Measurements from ENCODE around the gene OR8B8.
"Not testable (repeated sequence)": the region's sequence is repeated elsewhere in the genome, so short reads cannot be mapped to it uniquely, and the experiment has no call there.

The OR8B8 gene

DNA sequence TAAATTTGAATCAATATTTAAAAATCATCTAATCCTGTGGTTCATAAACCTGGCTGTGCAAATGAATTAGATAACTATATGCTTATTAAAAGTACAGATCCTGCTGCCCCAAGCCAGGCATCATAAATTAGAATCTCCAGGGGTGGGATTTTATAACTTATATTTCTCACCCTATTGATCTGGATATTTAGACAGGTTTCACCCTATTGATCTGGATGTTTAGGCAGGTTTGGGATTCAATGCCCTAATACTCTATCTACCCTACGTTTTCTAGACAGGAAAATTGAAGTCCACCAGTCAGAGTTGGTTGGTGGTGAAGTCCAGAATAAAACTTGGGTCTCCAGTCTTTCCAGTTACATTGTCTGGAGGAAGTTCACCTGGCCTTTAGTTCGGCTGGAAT is 2.6 kb downstream of the OR8B8 start:
- in situ Hi-C loops (cut with MboI; ENCODE audit: low pct_unique_long_range_greater_than_20kb, low sequenced_read_pairs) = no loop called here
- no peak for DNase-seq

DNA sequence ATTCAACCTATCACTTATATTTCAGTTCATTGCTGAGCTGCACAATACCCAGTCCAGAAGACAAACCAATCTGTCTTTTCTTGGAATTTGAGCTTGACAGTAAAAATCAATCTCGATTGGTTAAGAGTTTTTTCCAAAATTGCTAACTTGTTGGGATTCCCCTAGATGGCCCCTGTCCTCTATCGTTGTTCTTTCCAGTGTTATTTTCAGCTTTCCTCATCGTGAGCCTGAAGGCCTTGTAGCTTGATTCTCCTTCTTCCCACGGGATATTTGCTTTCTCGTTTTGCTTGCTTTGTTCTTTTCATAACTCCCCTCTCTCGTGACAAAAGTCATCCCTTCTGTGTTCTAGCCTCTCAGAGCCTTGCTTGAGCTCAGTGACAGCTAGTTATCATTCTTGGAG is 3.1 kb downstream of the OR8B8 start:
- in situ Hi-C loops (cut with MboI; ENCODE audit: low pct_unique_long_range_greater_than_20kb, low sequenced_read_pairs) = no loop called here
- no peak for DNase-seq

DNA sequence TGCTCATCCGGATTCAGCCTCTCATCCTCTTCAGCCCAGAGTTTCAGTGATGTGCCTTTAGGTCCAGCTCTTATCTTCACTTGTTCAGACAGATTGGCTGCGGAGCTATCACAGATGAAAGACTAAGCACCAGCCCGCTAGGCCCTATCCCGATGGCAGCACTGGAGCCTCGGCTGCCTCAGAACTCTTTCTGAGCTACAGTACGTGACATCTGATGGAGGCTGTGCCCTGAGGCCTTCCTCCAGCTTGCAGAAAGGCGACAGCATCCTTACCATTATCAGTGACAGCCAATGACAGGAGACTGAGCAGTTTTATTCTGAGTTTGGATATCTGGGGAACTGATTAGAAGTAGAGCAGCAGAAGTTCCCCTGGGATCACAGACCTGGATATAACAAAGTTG is 4.0 kb downstream of the OR8B8 start:
- in situ Hi-C loops (cut with MboI; ENCODE audit: low pct_unique_long_range_greater_than_20kb, low sequenced_read_pairs) = no loop called here

DNA sequence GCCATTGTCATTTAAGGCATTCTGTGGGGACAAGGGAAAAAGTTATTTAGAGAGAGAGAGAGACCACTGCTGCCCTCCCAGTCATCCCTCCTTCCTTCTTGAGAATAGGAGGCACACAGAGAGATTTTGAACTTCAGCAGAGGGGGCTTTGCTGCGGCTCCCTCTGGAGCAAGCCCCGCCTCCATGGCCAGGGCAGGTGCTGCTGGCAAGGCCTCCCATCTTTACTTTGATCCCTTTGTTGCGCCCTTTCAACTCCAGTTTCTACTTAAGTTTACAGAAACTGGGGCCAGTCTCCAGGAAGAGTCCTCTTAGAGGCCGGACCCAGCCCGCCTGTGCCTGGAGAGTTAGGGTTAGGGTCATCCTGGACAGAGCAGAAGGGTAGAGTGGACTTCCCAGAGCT is 4.4 kb downstream of the OR8B8 start:
- DNase-seq = no peak
- in situ Hi-C loops (cut with MboI; ENCODE audit: low pct_unique_long_range_greater_than_20kb, low sequenced_read_pairs) = no loop called here

More for the DNA sequence above, 4.0 kb downstream of the OR8B8 start:
- no peak for DNase-seq

DNA sequence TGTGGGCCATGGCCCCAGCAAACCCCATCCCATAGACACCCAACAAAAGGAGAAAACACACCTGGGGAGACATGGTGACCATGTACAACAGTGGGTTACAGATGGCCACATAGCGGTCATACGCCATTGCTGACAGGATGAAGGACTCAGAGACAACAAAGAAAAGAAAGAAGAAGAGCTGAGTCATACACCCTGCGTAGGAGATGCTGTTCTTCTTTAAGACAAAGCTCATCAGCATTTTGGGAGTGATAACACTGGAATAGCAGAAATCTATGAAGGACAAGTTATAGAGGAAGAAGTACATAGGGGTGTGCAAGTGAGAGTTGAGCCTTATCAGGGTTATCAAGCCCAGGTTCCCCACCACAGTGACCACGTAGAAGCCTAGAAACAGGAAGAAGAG is 4.9 kb downstream of the OR8B8 start:
- in situ Hi-C loops (cut with MboI; ENCODE audit: low pct_unique_long_range_greater_than_20kb, low sequenced_read_pairs) = no loop called here
- DNase-seq = no peak

DNA sequence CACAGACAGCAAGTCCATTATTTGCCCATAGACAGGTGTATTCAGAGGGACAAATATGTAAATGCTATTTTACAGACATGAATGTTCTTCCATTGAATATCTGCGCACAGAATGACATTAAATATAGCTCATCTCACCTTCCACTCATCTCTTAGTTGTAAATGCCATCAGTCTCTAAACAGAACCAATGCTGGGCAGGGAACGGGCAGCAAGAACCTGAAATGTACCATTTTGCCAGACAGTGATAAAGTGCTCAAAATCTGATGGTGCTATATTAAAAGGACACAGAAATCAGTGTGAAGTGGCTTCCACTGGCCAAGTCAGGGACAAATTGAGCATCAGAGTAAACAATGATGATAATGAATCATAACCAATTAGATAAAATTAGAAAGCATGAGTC is 10.8 kb downstream of the OR8B8 start:
- no peak for DNase-seq
- in situ Hi-C loops (cut with MboI; ENCODE audit: low pct_unique_long_range_greater_than_20kb, low sequenced_read_pairs) = no loop called here

DNA sequence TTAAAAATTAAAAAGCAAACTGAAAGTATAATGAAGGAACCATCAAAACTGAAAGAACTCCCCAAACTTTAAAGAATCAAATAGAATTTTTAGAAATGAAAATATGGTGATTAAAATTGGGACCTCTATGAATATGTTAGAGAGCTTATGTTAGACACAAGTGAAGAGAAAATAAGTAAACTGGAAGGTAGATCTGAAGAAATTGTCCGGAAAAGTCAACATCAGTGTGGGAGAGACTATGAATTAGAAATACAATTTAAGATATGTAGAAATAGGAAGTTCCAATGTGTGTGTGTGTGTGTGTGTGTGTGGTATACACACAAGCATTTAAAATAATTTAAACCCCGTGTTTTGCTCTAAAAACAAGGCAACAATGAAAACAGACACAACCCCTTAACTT is 15.9 kb downstream of the OR8B8 start:
- in situ Hi-C loops (cut with MboI; ENCODE audit: low pct_unique_long_range_greater_than_20kb, low sequenced_read_pairs) = no loop called here
- DNase-seq = no peak

DNA sequence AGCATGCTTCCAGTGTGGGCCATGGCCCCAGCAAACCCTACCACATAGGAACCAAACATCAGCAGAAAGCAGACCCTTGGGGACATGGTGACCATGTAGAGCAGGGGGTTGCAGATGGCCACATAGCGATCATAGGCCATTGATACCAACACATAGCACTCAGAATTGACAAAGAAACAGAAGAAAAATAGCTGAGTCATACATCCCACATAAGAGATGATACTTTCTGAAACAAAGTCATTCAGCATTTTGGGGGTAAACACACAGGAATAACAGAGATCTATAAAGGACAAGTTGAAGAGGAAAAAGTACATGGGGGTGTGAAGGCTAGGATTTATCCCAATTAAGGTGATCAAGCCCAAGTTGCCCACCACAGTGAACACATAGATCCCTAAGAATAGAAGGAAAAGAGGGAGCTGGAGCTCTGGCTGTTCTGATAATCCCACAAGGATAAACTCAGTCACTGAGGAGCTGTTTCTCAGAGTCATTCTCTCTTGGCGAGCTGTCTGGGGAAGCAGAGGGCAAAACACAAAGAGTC is 21.0 kb downstream of the OR8B8 start, which contains the start of gene OR8B4:
Gene OR8B4, minus strand, starts transcription at position 488 of the 538 bp plus-strand sequence. Its CDS starts 0 bp downstream, at position 488.
- no peak for DNase-seq
- in situ Hi-C loops (cut with MboI; ENCODE audit: low pct_unique_long_range_greater_than_20kb, low sequenced_read_pairs) = no loop called here

DNA sequence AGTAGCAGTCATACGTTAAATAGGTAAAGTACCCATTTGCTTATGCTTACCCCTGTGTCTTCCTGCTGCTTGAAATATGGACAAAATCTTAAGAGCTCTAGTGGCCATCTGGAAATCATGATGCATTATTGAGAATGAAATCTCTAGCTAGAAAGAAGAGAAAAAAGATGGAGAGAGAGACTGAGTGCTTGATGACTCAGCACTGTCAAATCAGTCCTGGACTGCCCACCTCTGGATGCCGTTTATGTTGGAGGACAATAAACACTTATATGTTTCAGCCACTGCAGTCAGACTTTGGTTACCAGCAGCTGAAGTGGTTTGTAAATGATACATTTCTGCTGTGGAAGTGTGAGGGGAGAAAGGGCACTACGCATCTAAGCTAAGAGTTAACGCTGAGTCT is 24.5 kb downstream of the OR8B8 start:
- in situ Hi-C loops (cut with MboI; ENCODE audit: low pct_unique_long_range_greater_than_20kb, low sequenced_read_pairs) = no loop called here
- DNase-seq = no peak

DNA sequence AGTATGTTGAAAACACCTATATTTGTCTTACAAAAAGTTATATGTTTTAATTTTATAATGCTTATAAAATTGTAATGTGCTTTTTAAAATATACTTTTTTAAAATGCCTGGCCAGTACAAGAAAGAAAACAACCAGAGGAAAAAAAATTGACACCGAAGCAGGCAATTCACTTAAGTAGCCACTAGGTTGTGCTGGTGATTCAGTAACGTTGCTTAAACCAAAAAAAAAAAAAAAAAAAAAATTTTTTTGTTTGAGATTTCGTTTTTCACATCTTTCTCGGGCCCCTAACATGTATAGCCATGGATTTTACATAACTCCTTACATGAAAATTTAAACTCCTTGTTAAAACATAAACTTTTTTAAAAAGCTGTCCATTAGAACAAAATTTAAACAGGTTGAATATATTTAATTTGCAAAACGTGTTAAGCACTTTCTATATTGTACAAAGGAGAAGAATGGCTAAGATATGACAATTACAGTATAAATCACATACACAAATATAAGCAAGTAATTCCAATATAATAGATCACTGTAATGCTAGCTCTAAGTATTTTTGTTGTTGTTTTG is 30.1 kb downstream of the OR8B8 start:
- peak; percentile 26 for DNase-seq
- in situ Hi-C loops (cut with MboI; ENCODE audit: low pct_unique_long_range_greater_than_20kb, low sequenced_read_pairs) = no loop called here

DNA sequence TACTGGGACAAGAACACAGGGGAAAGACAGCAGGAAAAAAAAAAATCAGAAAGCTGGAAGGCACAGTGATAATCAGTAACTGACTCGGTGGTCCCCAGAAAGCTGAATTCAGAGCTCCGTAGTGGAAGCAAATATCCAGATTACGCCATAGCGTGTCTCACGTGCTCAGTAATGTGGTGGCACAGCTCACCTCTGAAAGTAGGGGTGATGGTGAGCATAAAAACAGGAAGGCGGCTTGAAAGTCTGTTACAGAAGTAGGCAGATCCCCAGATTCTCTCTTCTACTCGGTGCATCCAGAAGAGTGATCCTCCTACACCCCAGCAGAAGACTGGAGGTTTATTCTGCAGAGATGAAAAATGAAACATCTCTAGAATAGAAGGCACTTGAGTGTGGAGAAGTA is 35.6 kb downstream of the OR8B8 start:
- in situ Hi-C loops (cut with MboI; ENCODE audit: low pct_unique_long_range_greater_than_20kb, low sequenced_read_pairs) = no loop called here

DNA sequence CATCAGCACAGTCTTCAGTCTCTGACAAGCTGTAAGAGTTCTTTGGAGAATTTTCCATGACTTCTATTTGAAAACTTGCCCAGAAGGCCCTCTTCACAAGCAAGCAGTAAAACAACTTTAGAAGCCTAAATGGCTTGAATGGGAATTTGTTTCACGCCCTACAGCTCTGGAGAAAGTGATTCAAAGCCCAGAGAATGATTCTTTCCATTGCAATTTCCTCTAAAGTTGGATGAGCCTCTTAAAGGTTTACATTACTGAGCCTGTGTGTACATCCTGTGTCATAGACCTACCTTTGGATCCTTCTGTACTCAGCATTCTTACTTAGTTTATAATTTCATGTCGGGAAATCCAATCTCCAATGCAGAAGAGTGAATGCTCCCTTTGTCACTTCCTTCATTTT is 39.9 kb downstream of the OR8B8 start:
- in situ Hi-C loops (cut with MboI; ENCODE audit: low pct_unique_long_range_greater_than_20kb, low sequenced_read_pairs) = no loop called here
- no peak for DNase-seq

More for the DNA sequence above, 35.6 kb downstream of the OR8B8 start:
- no peak for DNase-seq

DNA sequence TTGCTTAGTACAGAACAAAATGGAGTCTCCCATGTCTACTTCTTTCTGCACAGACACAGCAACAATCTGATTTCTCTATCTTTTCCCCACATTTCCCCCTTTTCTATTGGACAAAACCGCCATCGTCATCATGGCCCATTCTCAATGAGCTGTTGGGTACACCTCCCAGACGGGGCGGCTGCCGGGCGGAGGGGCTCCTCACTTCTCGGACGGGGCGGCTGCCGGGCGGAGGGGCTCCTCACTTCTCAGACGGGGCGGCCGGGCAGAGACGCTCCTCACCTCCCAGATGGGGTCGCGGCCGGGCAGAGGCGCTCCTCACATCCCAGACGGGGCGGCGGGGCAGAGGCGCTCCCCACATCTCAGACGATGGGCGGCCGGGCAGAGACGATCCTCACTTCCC is 42.3 kb downstream of the OR8B8 start:
- DNase-seq; in situ Hi-C loops (cut with MboI; ENCODE audit: low pct_unique_long_range_greater_than_20kb, low sequenced_read_pairs): not testable (repeated sequence)

DNA sequence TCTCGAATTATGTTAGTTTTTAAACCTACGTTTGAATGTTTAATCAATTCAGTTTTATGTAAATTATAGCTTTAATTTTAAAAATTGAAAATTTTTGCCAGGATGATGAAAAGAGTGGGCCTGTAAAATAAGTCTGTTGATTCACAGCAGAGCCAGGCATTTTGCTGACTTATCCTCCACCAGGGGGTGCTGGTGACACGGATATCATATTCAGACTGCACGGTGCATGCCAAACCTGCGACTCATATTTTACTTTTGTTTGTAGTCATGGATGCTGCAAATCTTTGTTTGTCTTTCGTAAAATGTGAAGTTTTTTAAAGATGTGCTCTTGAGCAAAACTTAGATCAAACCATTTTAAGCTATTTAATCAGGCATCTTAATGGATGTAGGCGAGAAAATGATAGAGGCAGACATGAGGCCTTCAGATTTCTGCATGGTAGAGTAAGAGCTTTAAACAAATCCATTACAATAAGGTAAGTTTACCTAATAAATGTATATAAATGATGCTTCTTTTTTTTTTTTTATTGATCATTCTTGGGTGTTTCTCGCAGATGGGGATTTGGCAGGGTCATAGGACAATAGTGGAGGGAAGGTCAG is 43.1 kb downstream of the OR8B8 start:
- peak; percentile 52 for DNase-seq
- in situ Hi-C loops (cut with MboI; ENCODE audit: low pct_unique_long_range_greater_than_20kb, low sequenced_read_pairs) = no loop called here

DNA sequence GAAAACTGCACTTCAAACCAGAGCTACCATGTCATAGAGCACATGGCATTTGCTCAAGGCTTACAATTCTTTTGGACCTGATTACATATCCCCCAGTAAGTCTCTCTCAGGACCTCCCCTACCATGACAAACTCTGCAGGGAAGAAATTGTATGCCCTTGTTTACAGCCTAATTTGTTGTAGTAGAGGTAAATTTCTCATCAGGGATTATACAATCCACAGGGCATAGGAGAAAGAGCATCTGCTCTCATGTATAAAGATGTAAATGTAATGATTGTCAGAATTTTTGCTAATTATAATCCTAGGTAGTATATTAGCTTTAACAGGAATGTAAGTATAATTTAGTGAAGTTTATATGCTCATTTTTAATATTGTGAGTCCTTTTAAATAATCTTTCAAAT is 46.6 kb downstream of the OR8B8 start, which contains the start of gene OR8B3:
Gene OR8B3, minus strand, starts transcription at position 101 of the 400 bp plus-strand sequence. CDS start 1,673 bp downstream, outside the sequence.
- in situ Hi-C loops (cut with MboI; ENCODE audit: low pct_unique_long_range_greater_than_20kb, low sequenced_read_pairs) = no loop called here

DNA sequence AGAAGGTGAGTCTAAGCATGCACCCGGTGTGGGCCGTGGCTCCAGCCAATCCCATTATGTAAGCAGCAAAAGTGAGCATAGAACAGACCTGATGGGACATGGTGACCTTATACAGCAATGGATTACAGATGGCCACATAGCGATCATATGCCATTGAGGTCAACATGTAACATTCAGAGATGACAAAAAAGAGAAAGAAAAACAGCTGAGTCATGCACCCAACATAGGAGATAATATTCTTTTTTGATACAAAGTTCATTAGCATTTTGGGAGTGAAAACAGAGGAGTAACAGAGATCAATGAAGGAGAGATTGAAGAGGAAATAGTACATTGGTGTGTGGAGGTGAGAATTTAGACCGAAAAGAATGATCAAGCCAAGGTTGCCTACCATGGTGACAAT is 48.6 kb downstream of the OR8B8 start:
- DNase-seq; in situ Hi-C loops (cut with MboI; ENCODE audit: low pct_unique_long_range_greater_than_20kb, low sequenced_read_pairs): not testable (repeated sequence)

More for the DNA sequence above, 46.6 kb downstream of the OR8B8 start, which contains the start of gene OR8B3:
- no peak for DNase-seq

DNA sequence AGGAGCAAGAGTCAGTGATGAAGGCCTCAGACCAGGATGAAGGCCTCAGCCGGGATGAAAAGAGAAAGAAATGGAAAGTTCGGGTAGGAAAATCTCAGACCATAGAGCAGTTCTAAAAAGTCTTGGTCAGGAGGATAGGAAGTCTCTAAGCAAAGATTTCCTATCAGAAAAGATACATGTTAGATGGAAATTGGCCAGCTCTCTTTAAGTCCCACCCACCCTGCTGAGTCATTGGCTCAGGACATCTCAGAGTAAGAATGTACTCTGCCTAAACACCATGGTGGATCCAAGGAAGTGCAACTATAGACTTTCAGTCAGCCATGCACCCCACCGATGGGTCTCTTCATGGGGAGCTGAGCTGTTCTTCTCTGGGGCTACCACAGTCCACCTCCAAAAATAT is 51.1 kb downstream of the OR8B8 start:
- in situ Hi-C loops (cut with MboI; ENCODE audit: low pct_unique_long_range_greater_than_20kb, low sequenced_read_pairs) = no loop called here

More for the DNA sequence above, 51.1 kb downstream of the OR8B8 start:
- DNase-seq = no peak
